Measurements from ENCODE around the gene DNAJC19.
"Not testable (repeated sequence)": the region's sequence is repeated elsewhere in the genome, so short reads cannot be mapped to it uniquely, and the experiment has no call there.

The DNAJC19 gene

DNA sequence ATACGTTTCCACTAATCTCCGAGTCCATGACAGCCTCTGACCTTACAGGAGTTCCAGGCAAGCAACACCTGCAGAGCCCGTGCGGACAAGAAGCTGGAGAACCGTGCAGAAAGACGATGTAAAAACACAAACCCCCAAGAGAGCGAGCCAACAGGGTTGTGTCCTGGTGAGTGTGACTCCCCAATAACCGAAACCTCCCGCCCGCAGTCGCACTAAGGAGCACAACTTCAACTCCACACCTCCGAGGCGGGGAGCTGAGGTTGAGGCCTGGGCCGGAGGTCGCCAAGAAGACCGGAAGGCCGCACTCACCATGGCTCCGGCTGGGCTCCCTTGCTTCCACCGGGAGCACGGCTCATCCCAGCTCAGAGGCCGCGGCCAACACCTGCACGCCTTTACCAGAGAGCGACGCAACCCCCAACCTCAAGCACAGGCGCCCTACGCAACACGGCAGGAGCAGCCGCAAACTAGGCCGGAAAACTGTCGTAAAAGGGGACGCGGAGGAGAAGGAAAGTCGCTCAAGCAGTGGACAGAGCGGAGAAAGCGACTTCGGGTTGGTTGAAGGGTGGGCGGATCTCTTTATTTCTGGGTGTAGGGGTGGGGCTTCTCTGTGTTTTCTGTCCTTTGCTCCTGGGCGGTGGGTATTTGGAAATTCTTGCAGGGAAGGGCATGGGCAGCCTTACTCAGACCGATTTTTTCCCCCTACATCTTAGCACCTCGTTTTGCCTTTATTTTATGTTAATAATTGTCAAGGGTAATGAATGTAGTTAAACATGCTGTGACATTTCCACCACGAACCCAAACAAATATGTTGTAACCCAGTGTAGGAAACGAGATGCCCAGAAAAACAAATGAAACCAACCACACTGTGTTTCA, at the start of gene DNAJC19:
DNAJC19 (minus strand) TSS at position 446 of the 873 bp plus-strand sequence; CDS start at position 312, 134 bp downstream.
- peak; percentile 95 for DNase-seq (ENCODE audit: low spot score)

DNA sequence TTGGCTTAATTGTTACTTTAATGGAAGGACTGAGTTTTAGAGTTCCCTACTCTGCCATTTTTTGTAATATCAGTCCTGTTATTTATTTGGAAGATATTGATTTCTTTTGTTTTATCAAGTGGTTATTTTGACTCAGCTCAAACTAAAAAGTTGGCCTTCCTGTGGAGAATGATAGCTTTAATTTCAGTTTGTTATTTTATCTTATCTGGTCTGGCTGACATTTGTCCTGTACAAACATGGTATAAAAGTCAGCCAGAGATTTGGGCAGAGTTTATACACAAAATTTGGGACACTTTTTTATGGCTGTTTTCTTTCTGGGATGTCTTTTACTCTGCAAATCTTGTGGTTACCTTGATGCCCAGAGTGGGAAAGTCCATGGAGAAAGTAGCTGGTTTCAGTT, 41.4 kb upstream of the DNAJC19 start:
- DNase-seq (ENCODE audit: low spot score) = no peak

- no peak for DNase-seq (ENCODE audit: low spot score)
These were observed 35.7 kb upstream of the DNAJC19 start for GRCh38 chr3:181025204-181025603.

DNA sequence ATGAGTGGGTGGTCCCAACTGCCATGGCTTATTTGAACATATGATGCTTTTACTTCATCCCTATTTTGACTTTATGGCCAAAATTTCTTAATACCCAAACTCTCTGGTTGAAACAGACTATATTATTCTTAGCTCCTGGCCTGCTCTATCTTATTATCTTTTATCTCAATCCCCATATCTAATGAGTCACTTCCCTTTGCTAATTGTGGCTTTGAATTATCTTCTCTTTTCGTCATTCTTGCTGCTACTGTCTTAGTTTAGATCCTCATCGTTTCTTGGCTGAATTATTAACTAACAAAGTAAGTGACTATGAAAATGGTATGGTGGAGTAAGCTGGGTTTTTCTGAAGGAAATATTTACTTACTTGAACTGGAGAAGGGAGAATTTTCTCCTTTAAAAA, 28.2 kb upstream of the DNAJC19 start:
- no peak for DNase-seq (ENCODE audit: low spot score)

DNA sequence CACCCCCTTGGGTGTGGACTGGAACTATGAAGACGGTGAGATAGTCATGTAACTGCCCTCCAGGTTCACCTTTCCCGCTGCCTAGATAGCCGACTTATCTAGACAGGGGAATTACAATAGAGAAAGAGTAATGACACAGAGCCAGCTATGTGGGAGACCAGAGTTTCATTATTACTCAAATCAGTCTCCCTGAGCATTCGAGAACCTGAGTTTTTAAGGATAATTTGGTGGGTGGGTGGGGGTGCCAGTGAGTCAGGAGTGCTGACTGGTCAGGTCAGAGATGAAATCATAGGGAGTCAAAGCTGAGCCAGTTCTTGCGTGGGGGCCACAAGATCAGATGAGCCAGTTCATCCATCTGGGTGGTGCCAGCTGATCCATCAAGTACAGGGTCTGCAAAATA, 19.7 kb upstream of the DNAJC19 start:
- no peak for DNase-seq (ENCODE audit: low spot score)

DNA sequence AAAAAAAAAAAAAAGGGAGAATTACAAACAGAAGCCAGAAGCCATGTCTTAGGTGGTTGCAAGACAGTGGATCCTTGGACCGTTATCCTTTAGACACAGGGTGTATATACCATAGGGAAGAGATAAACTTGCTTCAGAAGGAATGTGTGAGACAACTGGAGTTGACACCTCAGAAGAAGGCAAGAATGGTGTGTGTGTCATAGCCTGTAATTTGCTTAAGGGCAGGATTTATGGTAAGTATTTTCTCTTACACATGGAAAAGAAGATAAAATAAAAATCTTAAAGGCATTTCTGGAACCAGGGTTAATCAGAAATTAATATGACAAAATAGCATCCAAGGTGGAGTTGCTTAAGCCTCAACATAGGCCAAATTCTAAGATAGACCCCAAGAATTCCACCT, 19.3 kb upstream of the DNAJC19 start:
- no peak for DNase-seq (ENCODE audit: low spot score)

DNA sequence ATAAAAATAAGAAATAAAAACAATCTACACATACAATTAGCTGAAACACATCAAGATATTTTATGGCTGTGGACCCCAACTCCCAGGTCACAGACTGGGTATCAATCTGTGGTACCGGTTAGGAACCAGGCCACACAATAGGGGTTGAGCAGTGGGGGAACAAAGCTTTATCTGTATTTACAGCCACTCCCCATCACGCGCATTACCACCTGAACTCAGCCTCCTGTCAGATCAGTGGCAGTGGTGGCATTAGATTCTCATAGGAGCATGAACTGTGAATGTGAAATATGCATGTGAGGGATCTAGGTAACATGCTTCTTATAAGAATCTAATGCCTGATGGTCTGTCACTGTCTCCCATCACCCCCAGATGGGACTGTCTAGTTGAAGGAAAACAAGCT, 17.7 kb upstream of the DNAJC19 start:
- DNase-seq (ENCODE audit: low spot score) = no peak

DNA sequence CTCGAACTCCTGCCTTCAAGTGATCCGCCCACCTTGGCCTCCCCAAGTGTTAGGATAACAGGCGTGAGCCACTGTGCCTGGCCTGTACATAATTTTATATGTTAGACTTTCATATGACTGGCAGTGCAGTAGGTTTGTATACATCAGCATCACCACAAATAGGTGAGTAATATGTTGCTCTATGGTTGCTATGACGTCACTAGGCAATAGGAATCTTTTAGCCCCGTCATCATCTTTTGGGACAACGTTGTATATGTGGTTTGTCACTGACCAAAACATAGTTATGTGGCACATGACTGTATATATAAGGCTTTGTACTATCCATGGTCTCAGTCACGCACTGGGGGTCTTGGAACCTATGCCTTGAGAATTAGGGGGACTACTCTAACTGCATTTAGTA, 17.0 kb upstream of the DNAJC19 start:
- no peak for DNase-seq (ENCODE audit: low spot score)

DNA sequence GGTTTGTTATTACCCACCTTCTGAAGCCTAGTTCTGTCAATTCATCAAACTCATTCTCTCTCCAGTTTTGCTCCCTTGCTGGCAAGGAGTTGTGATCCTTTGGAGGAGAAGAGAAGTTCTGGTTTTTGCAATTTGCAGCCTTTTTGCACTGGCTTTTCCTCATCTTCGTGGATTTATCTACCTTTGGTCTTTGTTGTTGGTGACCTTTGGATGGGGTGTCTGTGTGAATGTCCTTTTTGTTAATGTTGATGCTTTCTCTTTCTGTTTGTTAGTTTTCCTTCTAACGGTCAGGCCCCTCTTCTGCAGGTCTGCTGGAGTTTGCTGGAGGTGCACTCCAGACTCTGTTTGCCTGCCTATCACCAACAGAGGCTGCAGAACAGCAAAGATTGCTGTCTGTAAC, 13.9 kb upstream of the DNAJC19 start:
- DNase-seq (ENCODE audit: low spot score) = not testable (repeated sequence)

DNA sequence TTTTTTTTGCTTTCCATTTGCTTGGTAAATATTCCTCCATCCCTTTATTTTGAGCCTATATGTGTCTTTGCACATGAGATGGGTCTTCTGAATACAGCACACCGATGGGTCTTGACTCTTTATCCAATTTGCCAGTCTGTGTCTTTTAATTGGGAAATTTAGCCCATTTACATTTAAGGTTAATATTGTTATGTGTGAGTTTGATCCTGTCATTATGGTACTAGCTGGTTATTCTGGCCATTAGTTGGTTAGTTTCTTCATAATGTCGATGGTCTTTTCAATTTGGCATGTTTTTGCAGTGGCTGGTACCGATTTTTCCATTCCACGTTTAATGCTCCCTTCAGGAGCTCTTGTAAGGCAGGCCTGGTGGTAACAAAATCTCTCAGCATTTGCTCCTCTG, 12.8 kb upstream of the DNAJC19 start:
- not testable (repeated sequence) for DNase-seq (ENCODE audit: low spot score)

DNA sequence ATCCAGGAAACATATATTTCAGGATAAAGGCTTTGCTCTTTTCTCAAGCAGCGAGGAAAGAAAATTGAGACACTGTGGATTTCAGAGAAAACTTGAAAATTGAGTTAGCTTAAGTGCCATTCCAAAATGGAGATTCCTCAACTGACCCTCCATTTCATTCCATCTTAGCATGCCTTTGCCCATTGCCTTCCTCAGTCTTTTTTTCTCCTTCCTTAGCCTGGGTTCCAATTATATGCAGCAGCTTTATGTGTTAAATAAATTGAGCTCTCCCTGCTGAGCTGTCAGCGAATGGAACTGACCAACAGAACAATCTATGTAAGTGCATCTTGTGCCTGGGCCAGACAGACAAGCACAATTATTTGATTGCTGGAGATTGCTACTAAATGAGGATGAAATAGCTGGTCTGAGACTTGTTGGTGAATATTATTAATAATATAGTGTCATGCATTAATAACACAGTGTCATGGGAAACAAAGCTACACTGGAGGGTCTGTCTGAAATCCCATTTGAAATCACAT, 6.9 kb upstream of the DNAJC19 start:
- no peak for DNase-seq (ENCODE audit: low spot score)

- DNase-seq (ENCODE audit: low spot score) = no peak
These were observed 969 bp upstream of the DNAJC19 start for GRCh38 chr3:180990505-180990904.

DNA sequence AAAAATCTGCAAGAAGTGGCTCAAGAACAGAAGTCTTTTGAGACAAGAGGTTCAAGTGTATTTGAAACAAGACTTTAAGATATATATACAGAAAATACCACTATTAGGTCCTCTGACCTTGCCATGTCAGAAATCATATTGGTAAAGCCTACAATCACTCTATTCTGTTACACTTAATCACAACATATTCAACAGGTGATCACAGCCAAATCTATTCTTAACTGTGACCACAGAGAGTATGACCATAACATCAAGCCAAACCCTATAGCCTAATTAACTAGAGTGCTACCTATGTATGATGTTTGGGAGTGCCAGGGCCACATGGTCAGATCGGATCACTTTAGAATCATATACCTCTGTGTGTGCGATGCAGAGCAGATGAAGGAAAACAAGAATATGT, 2.2 kb downstream of the DNAJC19 start:
- no peak for DNase-seq (ENCODE audit: low spot score)

DNA sequence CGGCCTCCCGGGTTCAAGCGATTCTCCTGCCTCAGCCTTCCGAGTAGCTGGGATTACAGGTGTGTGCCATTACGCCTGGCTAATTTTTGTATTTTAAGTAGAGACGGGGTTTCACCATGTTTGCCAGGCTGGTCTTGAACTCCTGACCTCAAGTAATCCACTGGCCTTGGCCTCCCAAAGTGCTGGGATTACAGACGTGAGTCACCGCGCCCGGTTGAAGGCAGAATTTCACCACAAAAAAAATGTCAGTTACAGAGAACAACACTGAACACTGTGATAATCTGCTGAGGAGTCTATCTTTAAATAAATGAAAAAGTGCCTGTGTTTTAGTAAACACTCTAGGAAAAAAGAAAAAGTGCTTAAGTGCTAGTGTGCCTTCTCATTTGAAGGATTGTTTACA, 3.2 kb downstream of the DNAJC19 start:
- DNase-seq (ENCODE audit: low spot score) = not testable (repeated sequence)

- DNase-seq (ENCODE audit: low spot score) = no peak
These were observed 6.4 kb downstream of the DNAJC19 start for GRCh38 chr3:180983136-180983535.

DNA sequence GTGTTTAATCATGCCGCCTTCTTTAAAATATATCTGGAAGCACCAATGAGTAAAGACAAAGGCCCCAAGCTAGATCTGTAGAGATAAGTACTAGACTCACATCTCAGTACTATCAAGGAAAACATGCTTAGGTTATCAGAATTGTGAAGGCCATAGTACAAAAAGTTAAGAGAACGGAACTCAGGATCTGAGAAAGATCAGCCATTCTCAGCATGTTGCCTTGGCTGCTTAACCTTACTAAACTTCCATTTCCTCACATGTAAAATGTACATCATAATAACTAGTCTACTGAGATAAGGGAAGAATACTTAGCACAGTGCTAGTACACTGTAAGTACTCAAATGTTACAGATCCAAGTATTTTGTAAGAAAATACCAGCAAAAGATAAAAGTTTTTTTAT, 7.6 kb downstream of the DNAJC19 start:
- DNase-seq (ENCODE audit: low spot score) = no peak

- no peak for DNase-seq (ENCODE audit: low spot score)
These were observed 8.9 kb downstream of the DNAJC19 start for GRCh38 chr3:180980611-180981010.

DNA sequence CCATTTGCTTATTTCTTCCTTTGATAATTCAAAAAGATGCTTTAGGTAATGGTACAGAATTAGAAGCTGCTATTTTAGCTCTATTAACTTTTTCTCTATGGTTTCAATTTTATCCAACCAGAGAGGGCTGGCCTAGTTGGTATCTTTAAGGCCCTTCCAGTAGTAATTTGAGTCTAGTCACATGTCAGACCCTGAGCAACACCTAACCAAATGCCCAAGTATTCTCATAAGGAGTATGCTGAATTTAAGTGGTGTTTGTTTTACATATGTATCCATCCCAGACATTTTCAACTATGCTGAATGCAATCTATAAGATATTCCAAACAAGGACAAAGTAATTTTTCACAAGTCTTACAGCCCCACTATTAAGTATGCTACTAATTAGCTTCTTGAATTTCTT, 9.6 kb downstream of the DNAJC19 start:
- no peak for DNase-seq (ENCODE audit: low spot score)

DNA sequence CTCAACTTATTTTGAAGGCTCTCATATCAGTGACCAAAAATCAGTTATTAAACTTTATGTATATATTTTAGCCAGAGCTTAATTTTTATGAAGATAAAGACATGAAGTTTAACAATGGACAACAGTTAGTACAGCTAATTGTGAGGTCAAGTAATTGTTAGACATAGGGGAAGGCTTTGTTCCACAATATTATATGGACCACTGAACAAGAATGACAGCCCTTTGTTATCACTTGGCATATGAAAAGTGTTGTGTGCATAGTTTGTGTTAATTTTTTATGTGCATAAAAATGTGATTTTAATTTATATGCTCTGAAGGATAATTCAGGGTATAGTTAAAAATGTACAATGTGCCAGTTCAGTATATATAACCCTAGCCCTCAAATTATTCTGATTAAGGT, 12.0 kb downstream of the DNAJC19 start:
- no peak for DNase-seq (ENCODE audit: low spot score)

GRCh38 chr3:180974286-180974685, 15.2 kb downstream of the DNAJC19 start:
- no peak for DNase-seq (ENCODE audit: low spot score)

GRCh38 chr3:180973543-180973942, 16.0 kb downstream of the DNAJC19 start:
- DNase-seq (ENCODE audit: low spot score) = no peak

- no peak for DNase-seq (ENCODE audit: low spot score)
These were observed 18.6 kb downstream of the DNAJC19 start for GRCh38 chr3:180970931-180971330.

GRCh38 chr3:180962530-180962929, 27.0 kb downstream of the DNAJC19 start:
- DNase-seq (ENCODE audit: low spot score) = no peak

DNA sequence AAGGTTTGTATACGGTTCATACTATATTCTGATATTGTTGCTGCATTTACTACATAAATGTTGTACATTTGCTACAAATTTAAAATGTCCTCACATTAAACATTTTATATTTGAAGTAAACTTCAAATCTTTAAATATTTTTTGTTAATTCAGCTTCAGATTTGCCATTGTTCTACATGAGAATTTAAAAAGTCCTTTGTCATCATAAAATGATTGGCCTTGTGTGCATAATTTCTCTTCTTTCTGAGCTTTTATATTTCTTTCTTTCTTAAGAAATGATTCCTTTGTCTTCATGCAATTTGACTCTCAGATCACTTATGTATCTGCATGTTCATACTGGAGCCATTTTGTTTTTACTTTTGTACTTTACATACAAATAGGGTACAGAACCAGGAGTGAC, 28.0 kb downstream of the DNAJC19 start:
- no peak for DNase-seq (ENCODE audit: low spot score)
